BJ (cell line): ENCODE measurements around the gene UBXN2A. TPM values are rescaled to one million over a fixed set of nuclear protein-coding genes. Genes with fewer than 3 reads are reported as not detected.

ENCODE experiments used
- CTCF ChIA-PET: fragments of 350-600 bp; formaldehyde crosslinking; extraction: SDS; loops from one replicate; lab custom pipeline; 2021; ENCODE audit warnings: antibody characterized with exemption, inconsistent platforms; lab: Yijun Ruan, JAX
- POLR2A ChIA-PET: fragments of 300-600 bp; sonication (Branson Sonifier 250); formaldehyde crosslinking; extraction: SDS; loops from one replicate; lab custom pipeline; 2021; ENCODE audit warnings: antibody characterized with exemption; lab: Charles Lee
- DNase-seq: peaks from one replicate; pipeline ENCODE4 v3.0.0-alpha.2; 2011; ENCODE audit warnings: low read depth
- H3K27me3 ChIP-seq: 2 replicates; pipeline ENCODE4 v1.6.0; 2011; ENCODE audit warnings: low read length; ENCODE audit not compliant: control insufficient read depth, insufficient read depth
- H3K36me3 ChIP-seq: 2 replicates; pipeline ENCODE4 v1.5.1; 2011; ENCODE audit warnings: low read length; ENCODE audit not compliant: control insufficient read depth, insufficient read depth
- H3K4me3 ChIP-seq: 2 replicates; pipeline ENCODE4 v1.5.1; 2011; ENCODE audit warnings: low read depth, mild to moderate bottlenecking, control low read depth, low read length
- CTCF ChIP-seq: IDR thresholded peaks from 2 replicates; pipeline ENCODE4 v1.5.1; 2011; ENCODE audit warnings: low read depth, mild to moderate bottlenecking, control low read depth, inconsistent platforms, low read length, moderate library complexity; ENCODE audit not compliant: insufficient read depth
- polyA plus RNA-seq: library from polyadenylated mRNA; depleted of rRNA; stranded (reverse); fragments of >200 nt; gene quantifications from 2 replicates; pipeline ENCODE4 v1.2.3, GENCODE V29; 2011

Gene UBXN2A
- polyA plus RNA-seq, 1 experiment = 5.8 TPM

DNA sequence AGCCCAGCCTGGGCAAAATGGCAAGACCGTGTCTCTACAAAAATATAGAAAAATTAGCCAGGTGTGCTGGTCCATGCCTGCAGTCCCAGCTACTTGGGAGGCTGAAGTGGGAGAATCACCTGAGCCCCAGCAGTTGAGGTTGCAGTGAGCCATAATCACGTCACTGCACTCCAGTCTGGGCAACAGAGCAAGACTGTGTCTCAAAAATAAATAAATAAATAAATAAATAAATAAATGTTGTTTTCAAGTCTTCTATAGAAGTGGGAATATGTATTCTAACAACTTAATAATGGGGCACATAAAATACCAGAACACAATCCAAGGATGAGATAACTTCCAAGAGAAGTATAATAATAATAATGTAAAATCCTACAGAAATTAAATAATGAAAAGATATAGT is 37.2 kb upstream of the UBXN2A start:
- Histone ChIP-seq H3K36me3 (no peaks in the 10 kb centered on the region), H3K27me3 (no peaks in the 10 kb centered on the region), H3K4me3 (no peak overlapping the region)
- no peak for TF ChIP-seq CTCF
- POLR2A ChIA-PET = no interaction called here
- CTCF ChIA-PET = no interaction called here
- DNase-seq = no peak

DNA sequence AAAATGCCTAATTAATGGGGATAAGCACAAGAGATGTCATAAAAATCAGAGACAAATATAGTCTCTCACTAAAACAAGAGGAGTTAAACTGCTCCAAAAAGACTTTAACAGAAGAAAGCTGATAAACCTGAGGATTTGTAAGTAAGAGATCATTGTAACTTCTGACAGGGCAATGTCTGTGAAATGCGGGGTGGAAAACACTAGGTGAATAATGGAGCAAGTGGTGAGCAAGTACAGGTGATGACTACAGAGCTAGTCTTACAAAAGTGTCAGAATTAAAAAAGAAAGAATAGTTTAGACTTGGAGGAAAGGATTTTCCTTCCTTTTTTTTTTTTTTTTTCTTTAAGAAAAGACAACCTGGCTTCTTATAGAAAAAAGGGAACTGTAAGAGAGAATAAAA is 36.0 kb upstream of the UBXN2A start:
- TF ChIP-seq CTCF = no peak
- DNase-seq = no peak
- CTCF ChIA-PET = interaction anchor here (0.7 to 1.0 kb wide), 2 partner anchors 23 to 166 kb away, joined by 3 to 4 read pairs; partner anchors contain the start of gene ATAD2B
- POLR2A ChIA-PET = no interaction called here
- Histone ChIP-seq H3K36me3 (no peaks in the 10 kb centered on the region), H3K4me3 (no peak overlapping the region), H3K27me3 (no peaks in the 10 kb centered on the region)

- H3K4me3 ChIP-seq = no peak overlapping the region
- no peaks in the 10 kb centered on the region for H3K27me3 ChIP-seq
- TF ChIP-seq CTCF = no peak
- DNase-seq = peak; percentile 64
- POLR2A ChIA-PET = no interaction called here
- CTCF ChIA-PET = interaction anchor here (0.7 to 1.0 kb wide), 2 partner anchors 22 to 166 kb away, joined by 3 to 4 read pairs; partner anchors contain the start of gene ATAD2B
- no peaks in the 10 kb centered on the region for H3K36me3 ChIP-seq
These were observed 35.6 kb upstream of the UBXN2A start for GRCh38 chr2:23904692-23905091.

GRCh38 chr2:23905155-23905554 is 35.1 kb upstream of the UBXN2A start:
- no peak overlapping the region for H3K4me3 ChIP-seq
- CTCF ChIA-PET = interaction anchor here (1.0 kb wide), 1 partner anchor 166 kb away, joined by 4 read pairs; no protein-coding TSS in a partner anchor
- H3K27me3 ChIP-seq = no peaks in the 10 kb centered on the region
- no peak for DNase-seq
- H3K36me3 ChIP-seq = no peaks in the 10 kb centered on the region
- POLR2A ChIA-PET = no interaction called here
- TF ChIP-seq CTCF = no peak

DNA sequence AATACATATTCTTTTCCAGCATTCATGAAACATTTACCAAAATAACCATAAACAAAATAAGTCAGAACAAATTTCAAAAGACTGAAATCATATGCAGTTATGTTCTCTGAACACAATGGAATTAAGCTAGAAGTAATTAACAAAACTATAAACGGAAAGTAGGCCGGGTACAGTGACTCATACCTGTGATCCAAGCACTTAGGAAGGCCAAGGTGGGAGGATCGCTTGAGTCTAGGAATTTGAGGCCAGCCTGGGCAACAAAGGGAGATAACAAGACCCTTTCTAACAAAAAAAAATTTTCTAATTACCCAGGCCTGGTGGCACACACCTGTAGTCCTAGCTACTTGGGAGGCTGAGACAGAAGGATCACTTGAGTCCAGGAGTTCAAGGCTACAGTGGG is 28.2 kb upstream of the UBXN2A start:
- no peaks in the 10 kb centered on the region for H3K27me3 ChIP-seq
- DNase-seq = no peak
- POLR2A ChIA-PET = no interaction called here
- H3K4me3 ChIP-seq = no peak overlapping the region
- CTCF ChIA-PET = interaction anchor here (1.4 kb wide), 1 partner anchor 13 kb away, joined by 5 read pairs; no protein-coding TSS in a partner anchor
- H3K36me3 ChIP-seq = no peaks in the 10 kb centered on the region
- TF ChIP-seq CTCF = no peak
